Activated CD4-positive, alpha-beta memory T cell treated with anti-CD3 and anti-CD28 coated beads for 36 hours (primary cell): Measurements from ENCODE around the gene ALKBH7. TPM values are rescaled to one million over a fixed set of nuclear protein-coding genes. Genes with fewer than 3 reads are reported as not detected.

Experiments
- CTCF ChIA-PET: fragments of 350-600 bp; sonication (Branson Sonifier 250); formaldehyde crosslinking; loops from one replicate; lab custom pipeline; 2021; ENCODE audit warnings: antibody characterized with exemption, inconsistent platforms; lab: Charles Lee
- POLR2A ChIA-PET: fragments of 350-600 bp; sonication (Branson Sonifier 250); formaldehyde crosslinking; loops from one replicate; lab custom pipeline; 2021; ENCODE audit warnings: antibody characterized with exemption; lab: Charles Lee
- DNase-seq: peaks from one replicate; pipeline ENCODE4 v3.0.0-alpha.2; 2020
- H3K27ac Mint-ChIP-seq: one replicate; pipeline ENCODE4 v1.8.0; 2021; ENCODE audit warnings: mixed read lengths
- H3K27me3 Mint-ChIP-seq: one replicate; pipeline ENCODE4 v1.8.0; 2021; ENCODE audit warnings: mixed read lengths
- H3K36me3 Mint-ChIP-seq: one replicate; pipeline ENCODE4 v1.8.0; 2021; ENCODE audit warnings: mixed read lengths
- H3K4me1 Mint-ChIP-seq: one replicate; pipeline ENCODE4 v1.8.0; 2021; ENCODE audit warnings: low read depth, mixed read lengths
- H3K4me3 Mint-ChIP-seq: one replicate; pipeline ENCODE4 v1.8.0; 2021; ENCODE audit warnings: mild to moderate bottlenecking, mixed read lengths
- H3K9me3 Mint-ChIP-seq: one replicate; pipeline ENCODE4 v1.8.0; 2021; ENCODE audit warnings: mixed read lengths
- intact Hi-C: fragments of 100-400 bp; cut with micrococcal nuclease; formaldehyde crosslinking; loops from one replicate; pipeline ENCODE4 v1.15.1; 2023
- microRNA-seq: library from miRNA; unstranded; fragments of <30 nt; microRNA quantifications from one replicate; pipeline ENCODE4 v1.2.0, GENCODE V29; 2022; ENCODE audit warnings: borderline number of aligned reads, borderline microRNAs expressed, borderline replicate concordance
- total RNA-seq, 2 experiments: library from RNA; stranded (reverse); gene quantifications; one replicate each; pipeline ENCODE4 v1.2.3, GENCODE V29; 2021

Gene ALKBH7
- total RNA-seq, 2 experiments from 2014 or later: 57.6 to 58.5 TPM

DNA sequence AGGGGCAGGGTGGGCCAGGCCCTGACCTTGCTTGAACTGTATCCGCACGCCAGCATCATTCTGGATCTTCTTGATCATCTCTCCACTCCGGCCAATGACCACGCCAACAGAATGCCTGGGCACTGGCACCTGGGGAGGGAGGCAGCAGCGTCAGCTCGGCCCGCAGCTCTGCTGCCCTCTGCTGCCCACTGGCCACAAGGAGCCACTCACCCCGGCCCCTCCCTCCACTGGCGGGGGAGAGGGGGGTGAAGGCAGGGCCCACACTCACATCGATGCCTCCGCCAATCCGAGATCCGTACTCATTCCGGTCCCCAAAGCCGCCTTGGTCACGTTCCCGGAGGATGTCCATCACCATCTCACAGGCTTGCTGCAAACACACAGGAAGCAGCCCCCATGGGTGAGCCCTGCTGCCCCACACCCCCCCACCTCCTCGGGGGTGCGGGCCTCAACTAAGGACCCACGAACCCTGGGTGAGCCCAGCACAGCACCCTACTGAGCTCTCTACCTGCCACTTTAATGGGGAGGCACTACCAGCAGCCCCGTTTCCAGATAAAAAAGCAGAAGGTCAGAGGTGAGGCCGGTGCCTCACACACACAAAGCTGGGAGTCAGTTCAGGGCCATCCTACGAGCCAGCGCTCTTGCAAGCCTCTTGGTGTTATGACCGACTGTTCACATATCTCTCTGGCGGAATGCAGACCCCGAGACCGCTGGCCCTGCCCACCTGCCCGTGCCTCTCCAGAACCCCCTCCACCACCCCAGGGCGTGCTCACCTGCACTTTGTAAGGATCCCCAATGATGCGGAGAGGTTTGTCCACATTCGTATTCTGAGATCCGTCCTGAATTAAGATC lies 45.3 kb downstream of the ALKBH7 start:
- ChIA-PET POLR2A (no interaction called here), CTCF (no interaction called here)
- no peaks in the 10 kb centered on the region for H3K9me3 Mint-ChIP-seq
- H3K27me3 Mint-ChIP-seq: no peaks in the 10 kb centered on the region
- no peak for DNase-seq
- intact Hi-C loops: no loop called here
- peaks cover 20% of the 10 kb centered on the region for H3K4me1 Mint-ChIP-seq
- H3K27ac Mint-ChIP-seq: no peak overlapping the region
- H3K36me3 Mint-ChIP-seq: peaks cover 65% of the 10 kb centered on the region
- no peak overlapping the region for H3K4me3 Mint-ChIP-seq

GRCh38 chr19:6418562-6418932 lies 46.0 kb downstream of the ALKBH7 start:
- Mint-ChIP-seq H3K4me3 (no peak overlapping the region), H3K4me1 (peaks cover 26% of the 10 kb centered on the region), H3K27ac (no peak overlapping the region), H3K36me3 (peaks cover 70% of the 10 kb centered on the region), H3K27me3 (no peaks in the 10 kb centered on the region), H3K9me3 (no peaks in the 10 kb centered on the region)
- intact Hi-C loops: no loop called here
- ChIA-PET CTCF (no interaction called here), POLR2A (no interaction called here)
- no peak for DNase-seq

GRCh38 chr19:6421075-6422014 lies 48.8 kb downstream of the ALKBH7 start:
- H3K36me3 Mint-ChIP-seq: peaks cover 55% of the 10 kb centered on the region
- no peak for DNase-seq
- peaks cover 36% of the 10 kb centered on the region for H3K4me1 Mint-ChIP-seq
- intact Hi-C loops: no loop called here
- no peaks in the 10 kb centered on the region for H3K27me3 Mint-ChIP-seq
- POLR2A ChIA-PET: interaction anchor here (0.9 to 1.1 kb wide), 2 partner anchors 28 to 49 kb away, joined by 3 read pairs; partner anchors contain the start of gene GTF2F1
- H3K9me3 Mint-ChIP-seq: peaks cover 3% of the 10 kb centered on the region
- H3K4me3 Mint-ChIP-seq: no peak overlapping the region
- CTCF ChIA-PET: interaction anchor here (0.5 kb wide), 1 partner anchor 25 kb away, joined by 3 read pairs; no protein-coding TSS in a partner anchor
- no peak overlapping the region for H3K27ac Mint-ChIP-seq

- Mint-ChIP-seq H3K4me3 (peak overlapping the region; percentile 89), H3K27me3 (no peaks in the 10 kb centered on the region), H3K9me3 (peaks cover 3% of the 10 kb centered on the region), H3K4me1 (peaks cover 36% of the 10 kb centered on the region), H3K36me3 (peaks cover 41% of the 10 kb centered on the region), H3K27ac (peak overlapping the region; percentile 82)
- CTCF ChIA-PET: interaction anchor here (1.5 kb wide), 1 partner anchor 11 kb away, joined by 3 read pairs; no protein-coding TSS in a partner anchor
- POLR2A ChIA-PET: interaction anchor here (0.6 to 2.7 kb wide), 2 partner anchors 51 to 799 kb away, joined by 3 to 15 read pairs; partner anchors contain the start of gene ALKBH7
- DNase-seq: peak; percentile 60
- intact Hi-C loops: loop anchor here (2.0 kb wide), 1 partner anchor 57 kb away; the partner anchor contains the start of gene DENND1C
Observed at GRCh38 chr19:6423499-6424194, 51.1 kb downstream of the ALKBH7 start.

GRCh38 chr19:6424195-6424938 lies 51.8 kb downstream of the ALKBH7 start, which contains the start of gene KHSRP:
TSS of gene KHSRP (minus strand) at chr19:6424811. CDS start at chr19:6424701, 110 bp downstream.
- intact Hi-C loops: loop anchor here (2.0 kb wide), 1 partner anchor 56 kb away; the partner anchor contains the start of gene DENND1C
- Mint-ChIP-seq H3K9me3 (peaks cover 3% of the 10 kb centered on the region), H3K27ac (peak within 1 kb of the TSS; percentile 92), H3K27me3 (no peaks in the 10 kb centered on the region), H3K4me3 (peak within 1 kb of the TSS; percentile 89), H3K36me3 (peaks cover 34% of the 10 kb centered on the region), H3K4me1 (peaks cover 36% of the 10 kb centered on the region)
- ChIA-PET CTCF (interaction anchor here (0.9 to 1.7 kb wide), 6 partner anchors 12 to 440 kb away, joined by 3 to 5 read pairs (median 3); partner anchors contain the start of gene CLPP), POLR2A (interaction anchor here (0.9 to 2.7 kb wide), 9 partner anchors 12 to 440 kb away, joined by 3 to 15 read pairs (median 4); partner anchors contain the start of genes ALKBH7, CLPP, DENND1C and GTF2F1)
- DNase-seq: peak; percentile 34

Small RNA genes lying within 50 kb of the gene (microRNA-seq; reads per million reads assigned to microRNA genes)
- gene MIR3940: 13.8 reads per million, percentile 40 among the genes with 10 or more reads in this experiment
- not detected for gene MIR6790
- gene MIR6885: 1.6 reads per million

Other genes with a start within 250 kb of the ALKBH7 start
- not detected for gene ACSBG2, start 237.1 kb upstream of the ALKBH7 start, total RNA-seq
- 10 to 100 TPM; 35.7 to 37.9 TPM for gene MLLT1, start 92.8 kb upstream of the ALKBH7 start, total RNA-seq
- under 1 TPM in 1 of 2 experiments, not detected in 1; 0.14 TPM for gene ACER1, start 39.2 kb upstream of the ALKBH7 start, total RNA-seq
- gene CLPP, start 11.3 kb upstream of the ALKBH7 start, total RNA-seq: 100 to 1,000 TPM; 171 to 177 TPM
- gene PSPN, start 3.1 kb downstream of the ALKBH7 start, total RNA-seq: 1 to 10 TPM; 1.6 to 2.0 TPM
- gene GTF2F1, start 20.4 kb downstream of the ALKBH7 start, total RNA-seq: 10 to 100 TPM; 67.0 to 70.9 TPM
- 100 to 1,000 TPM; 296 to 305 TPM for gene KHSRP, start 52.0 kb downstream of the ALKBH7 start, total RNA-seq
- gene SLC25A41, start 61.0 kb downstream of the ALKBH7 start, total RNA-seq: not detected
- gene SLC25A23, start 87.0 kb downstream of the ALKBH7 start, total RNA-seq: 10 to 100 TPM; 28.6 to 29.6 TPM
- gene CRB3, start 91.5 kb downstream of the ALKBH7 start, total RNA-seq: 1 to 10 TPM; 1.6 to 2.4 TPM
- gene DENND1C, start 109.0 kb downstream of the ALKBH7 start, total RNA-seq: 10 to 100 TPM; 62.1 to 69.3 TPM
- gene TUBB4A, start 129.5 kb downstream of the ALKBH7 start, total RNA-seq: 10 to 100 TPM in 1 of 2 experiments, 1 to 10 TPM in 1; 8.3 to 11.2 TPM
- gene TNFSF9, start 158.2 kb downstream of the ALKBH7 start, total RNA-seq: 1 to 10 TPM; 1.2 to 1.4 TPM
- gene CD70, start 218.4 kb downstream of the ALKBH7 start, total RNA-seq: 10 to 100 TPM in 1 of 2 experiments, 1 to 10 TPM in 1; 8.4 to 10.7 TPM